Upper lobe of left lung (tissue), 4 donors: ENCODE results near the gene FRZB.

ENCODE experiments used
- POLR2AphosphoS5 ChIP-seq, 2 donors: sonication (generic); formaldehyde crosslinking; IDR thresholded peaks; one replicate each; pipeline ENCODE4 v1.5.1; 2017; ENCODE audit warnings: antibody characterized with exemption in 2 of 2
- TF ChIP-seq, protein P1 (sequence below), 6 experiments: fragments of 450-650 bp in 4 of 6; fragments of 200-600 bp in 2 of 6; sonication (generic) in 2 of 6; IDR thresholded peaks; one replicate each; pipeline ENCODE4 v1.5.1; 2016 to 2019; ENCODE audit warnings: antibody characterized with exemption in 6 of 6

DNA sequence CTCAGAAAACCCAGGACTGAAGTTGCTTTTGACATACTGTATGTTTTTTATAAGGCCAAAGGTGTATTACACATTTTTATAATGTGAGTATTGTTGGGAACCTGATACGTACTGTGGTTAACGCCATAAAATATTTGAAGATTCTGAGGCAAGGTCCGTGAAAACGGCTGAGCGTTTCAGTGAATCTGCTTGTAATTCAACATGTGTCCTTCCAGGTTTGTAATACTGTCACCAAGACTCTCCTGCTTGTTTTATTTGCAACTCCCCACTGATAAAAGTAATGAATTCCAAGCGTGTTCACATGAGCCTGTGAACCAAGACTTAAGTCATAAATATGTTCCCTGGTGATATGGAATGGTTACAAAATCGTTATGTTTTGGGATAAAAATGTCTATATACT, 23.9 kb upstream of the FRZB start:
- TF ChIP-seq, protein P1, sequence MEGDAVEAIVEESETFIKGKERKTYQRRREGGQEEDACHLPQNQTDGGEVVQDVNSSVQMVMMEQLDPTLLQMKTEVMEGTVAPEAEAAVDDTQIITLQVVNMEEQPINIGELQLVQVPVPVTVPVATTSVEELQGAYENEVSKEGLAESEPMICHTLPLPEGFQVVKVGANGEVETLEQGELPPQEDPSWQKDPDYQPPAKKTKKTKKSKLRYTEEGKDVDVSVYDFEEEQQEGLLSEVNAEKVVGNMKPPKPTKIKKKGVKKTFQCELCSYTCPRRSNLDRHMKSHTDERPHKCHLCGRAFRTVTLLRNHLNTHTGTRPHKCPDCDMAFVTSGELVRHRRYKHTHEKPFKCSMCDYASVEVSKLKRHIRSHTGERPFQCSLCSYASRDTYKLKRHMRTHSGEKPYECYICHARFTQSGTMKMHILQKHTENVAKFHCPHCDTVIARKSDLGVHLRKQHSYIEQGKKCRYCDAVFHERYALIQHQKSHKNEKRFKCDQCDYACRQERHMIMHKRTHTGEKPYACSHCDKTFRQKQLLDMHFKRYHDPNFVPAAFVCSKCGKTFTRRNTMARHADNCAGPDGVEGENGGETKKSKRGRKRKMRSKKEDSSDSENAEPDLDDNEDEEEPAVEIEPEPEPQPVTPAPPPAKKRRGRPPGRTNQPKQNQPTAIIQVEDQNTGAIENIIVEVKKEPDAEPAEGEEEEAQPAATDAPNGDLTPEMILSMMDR (IDR thresholded peaks at IDR 0.05) = no peak
- TF ChIP-seq POLR2AphosphoS5 (IDR thresholded peaks at IDR 0.05) = no peak
